ENCODE data around the gene DDX25.
A peak's percentile ranks its signal among the peaks of the same experiment; 100 is the strongest.

The DDX25 gene

GRCh38 chr11:125939081-125939521 lies 34.8 kb downstream of the DDX25 start:
- DNase-seq = no peak

DNA sequence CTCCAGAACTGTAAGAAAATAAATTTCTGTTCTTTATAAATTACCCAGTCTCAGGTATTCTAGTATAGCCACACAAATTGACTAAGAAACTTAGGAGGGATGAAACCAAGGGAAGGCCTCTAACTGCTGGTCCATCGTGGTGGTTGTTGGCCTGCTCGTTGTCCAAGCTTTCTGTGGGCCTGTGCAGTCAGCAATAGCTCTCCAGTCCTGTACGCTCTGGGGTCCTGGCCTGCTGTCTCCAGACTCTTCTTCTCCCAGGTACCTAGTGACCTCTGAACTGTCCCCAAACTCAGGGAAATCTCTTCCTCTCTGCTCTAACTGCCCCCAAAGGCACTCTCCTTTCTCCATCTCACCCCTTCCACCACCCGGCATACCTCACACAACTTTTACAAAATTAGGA lies 35.8 kb downstream of the DDX25 start:
- DNase-seq = no peak

DNA sequence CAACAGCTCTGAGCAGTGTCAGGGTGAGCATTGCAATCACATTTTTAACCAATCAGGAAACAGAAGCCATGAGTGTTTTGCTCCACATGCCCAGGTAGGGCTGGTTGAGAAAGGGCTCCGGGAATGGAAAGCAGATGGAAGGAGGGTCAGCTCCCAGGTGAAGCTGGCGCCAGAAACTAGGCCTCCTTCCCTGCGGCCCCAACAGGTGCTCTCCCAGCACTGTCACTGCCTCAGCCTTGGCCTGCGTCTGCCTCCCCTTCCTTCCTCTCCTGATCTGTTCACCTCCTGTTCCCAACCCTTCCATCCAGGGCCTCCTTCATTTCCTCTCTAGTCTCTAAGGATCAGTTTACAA lies 36.9 kb downstream of the DDX25 start:
- no peak for DNase-seq

GRCh38 chr11:125941619-125942611 lies 37.6 kb downstream of the DDX25 start:
- peak; percentile 57 for DNase-seq

GRCh38 chr11:125942771-125943428 lies 38.6 kb downstream of the DDX25 start:
- DNase-seq = no peak

DNA sequence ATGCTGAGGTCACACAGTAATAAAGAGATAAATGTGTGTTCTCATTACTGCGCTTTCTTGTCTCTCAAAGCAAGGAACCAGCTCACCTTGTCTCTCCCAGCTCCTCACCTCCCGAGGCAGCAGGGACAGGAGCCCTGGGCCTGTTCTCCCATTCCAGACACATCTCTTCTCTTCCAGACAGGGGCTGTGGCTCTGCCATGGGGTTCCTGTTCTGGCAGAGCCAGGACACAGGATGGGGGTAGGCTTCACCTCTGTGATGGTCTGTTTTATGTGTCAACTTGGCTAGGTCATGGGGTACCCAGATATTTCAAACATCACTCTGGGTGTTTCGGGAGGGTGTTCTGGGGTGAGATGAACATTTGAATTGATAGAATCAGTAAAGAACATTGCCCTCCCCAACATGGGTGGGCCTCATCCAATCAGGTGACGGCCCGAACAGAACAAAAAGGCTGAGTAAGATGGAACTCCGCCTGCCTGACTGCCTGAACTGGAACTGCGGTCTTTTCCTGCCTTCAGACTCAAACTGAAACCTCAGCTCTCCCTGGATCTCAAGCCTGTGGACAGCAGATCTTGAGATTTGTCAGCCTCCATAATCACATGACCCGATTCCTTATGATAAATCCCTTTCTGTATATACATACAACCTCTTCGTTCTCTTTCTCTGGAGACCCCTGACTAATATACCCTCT lies 39.5 kb downstream of the DDX25 start:
- no peak for DNase-seq

- no peak for DNase-seq
Observed at GRCh38 chr11:125944350-125945010, 40.2 kb downstream of the DDX25 start.

GRCh38 chr11:125945011-125945796 lies 40.9 kb downstream of the DDX25 start:
- no peak for DNase-seq

DNA sequence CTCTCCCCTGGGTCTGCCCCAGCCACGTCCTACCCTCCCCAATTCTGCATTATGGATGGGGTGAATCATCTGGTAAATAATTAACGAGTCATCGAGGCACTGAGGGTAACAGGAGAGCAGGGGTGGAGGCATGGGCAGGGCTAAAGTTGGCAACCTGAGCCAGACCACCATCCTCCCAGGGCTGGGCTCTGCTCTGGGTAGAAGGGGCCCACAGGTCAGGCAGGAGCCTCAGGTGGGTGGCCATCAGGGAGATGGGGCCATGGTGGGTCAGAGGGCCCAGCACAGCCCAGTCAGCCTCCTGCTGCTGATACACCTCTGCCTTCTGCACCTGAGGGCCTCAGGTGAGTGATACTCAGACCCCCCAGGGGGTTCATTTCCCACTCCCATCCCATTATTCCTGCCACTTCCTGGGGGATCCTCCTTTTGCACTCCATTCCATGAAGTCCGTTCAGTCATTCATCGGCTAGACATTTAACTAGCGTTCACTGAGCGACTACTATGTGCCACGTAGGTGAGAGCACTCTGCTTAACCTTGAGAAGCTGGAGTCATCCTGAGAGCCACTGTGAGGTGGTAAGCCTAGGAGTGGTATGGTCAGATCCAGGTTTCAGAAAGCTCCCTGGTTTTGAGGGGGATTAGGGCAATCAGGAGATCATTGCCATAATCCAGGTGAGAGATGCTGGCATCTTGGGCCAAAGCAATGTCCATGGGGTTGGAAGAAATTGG lies 41.7 kb downstream of the DDX25 start, which contains the start of gene VSIG10L2:
Gene VSIG10L2, plus strand, starts transcription at position 248 of the 724 bp plus-strand sequence. Its CDS starts 12 bp downstream, at position 260.
- DNase-seq = no peak

GRCh38 chr11:125946712-125947418 lies 42.6 kb downstream of the DDX25 start:
- DNase-seq = no peak

DNA sequence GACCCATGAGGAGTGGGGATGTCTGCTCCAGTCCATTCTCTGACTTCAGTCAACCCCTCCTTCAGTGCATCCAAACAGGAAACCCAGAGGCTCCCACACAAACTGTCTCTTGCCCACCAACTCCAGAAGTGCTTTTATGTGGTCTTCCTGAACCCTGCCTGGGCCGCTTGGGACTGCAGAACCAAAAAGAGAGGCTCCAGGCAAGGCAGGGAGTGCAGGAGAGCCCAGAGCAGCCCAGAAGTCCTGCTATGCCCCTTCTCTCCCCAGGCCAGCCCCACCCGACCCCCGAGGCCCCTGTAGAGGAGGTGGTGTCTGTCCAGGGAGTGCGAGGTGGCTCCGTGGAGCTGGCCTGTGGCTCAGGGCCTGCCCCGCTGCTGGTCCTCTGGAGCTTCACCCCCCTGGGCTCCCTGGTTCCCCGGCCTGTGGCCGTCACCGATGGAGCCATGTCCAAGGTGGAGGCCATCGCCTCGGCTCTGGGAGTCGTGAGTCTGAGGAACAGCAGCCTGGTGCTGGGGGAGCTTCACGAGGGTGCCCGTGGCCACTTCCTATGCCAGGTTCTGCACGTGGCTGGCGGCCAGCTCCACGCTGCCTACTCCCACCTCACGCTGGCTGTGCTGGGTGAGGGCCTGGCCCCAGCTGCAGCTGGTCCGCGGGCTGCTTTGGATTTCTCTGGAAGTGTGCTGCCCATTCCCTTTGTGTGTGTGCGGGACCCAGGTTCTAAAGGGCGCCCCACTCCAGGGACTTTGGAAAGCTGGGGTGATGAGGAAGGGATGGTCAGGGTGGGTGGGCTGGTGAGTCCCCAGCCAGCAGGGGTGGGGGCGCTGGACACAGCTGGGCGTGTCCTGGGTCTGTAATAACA lies 43.3 kb downstream of the DDX25 start:
- DNase-seq = no peak

GRCh38 chr11:125948278-125949051 lies 44.2 kb downstream of the DDX25 start:
- DNase-seq = no peak

- no peak for DNase-seq
Observed at GRCh38 chr11:125949271-125950177, 45.2 kb downstream of the DDX25 start.

GRCh38 chr11:125950178-125950490 lies 45.8 kb downstream of the DDX25 start:
- DNase-seq = no peak

- no peak for DNase-seq
Observed at GRCh38 chr11:125950696-125951651, 46.7 kb downstream of the DDX25 start.

DNA sequence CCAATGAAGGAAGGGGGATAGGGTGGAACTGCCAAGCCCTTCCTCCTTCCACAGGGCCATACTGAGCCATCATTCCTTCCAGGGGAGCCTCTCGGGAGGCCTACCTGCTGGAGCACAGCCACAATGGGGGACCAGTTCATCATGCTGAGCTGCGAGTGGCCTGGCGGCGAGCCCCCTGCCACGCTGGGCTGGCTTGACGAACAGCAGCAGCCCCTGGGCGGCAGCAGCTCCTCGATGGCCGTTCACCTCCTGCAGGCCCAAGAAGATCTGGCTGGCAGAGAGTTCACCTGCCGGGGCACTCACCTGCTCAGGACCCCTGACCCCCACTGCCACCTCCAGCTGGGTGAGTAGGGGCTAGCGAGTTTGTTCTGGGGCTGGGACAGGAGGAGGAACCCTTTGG lies 47.4 kb downstream of the DDX25 start:
- DNase-seq = no peak

- no peak for DNase-seq
Observed at GRCh38 chr11:125952559-125952958, 48.3 kb downstream of the DDX25 start.

Measured in CD4-positive, alpha-beta T cell treated with Interleukin-6 for 4 hours (primary cell).